Smooth muscle cell (in vitro differentiated cells): ENCODE data around the gene MRRF. TPM values are rescaled to one million over a fixed set of nuclear protein-coding genes. Genes with fewer than 3 reads are reported as not detected.
A peak's percentile ranks its signal among the peaks of the same experiment; 100 is the strongest.

Source experiments
- DNase-seq: peaks from one replicate; lab custom pipeline; 2025; ENCODE audit not compliant: unreplicated experiment; lab: John Stamatoyannopoulos, UW
- H2AFZ ChIP-seq: fragments of 200-600 bp; sonication (generic); 2 replicates; pipeline ENCODE4 v1.6.0; 2016; ENCODE audit warnings: antibody characterized with exemption, low read depth, mild to moderate bottlenecking
- H3F3A ChIP-seq: fragments of 200-600 bp; sonication (generic); 2 replicates; pipeline ENCODE4 v1.6.0; 2017; ENCODE audit warnings: antibody characterized with exemption, low read depth
- H3K27ac ChIP-seq: fragments of 200-600 bp; sonication (generic); 2 replicates; pipeline ENCODE4 v1.5.1; 2016; ENCODE audit warnings: low read depth, mild to moderate bottlenecking
- H3K27me3 ChIP-seq: fragments of 200-600 bp; sonication (generic); 2 replicates; pipeline ENCODE4 v1.6.1; 2016; ENCODE audit warnings: low read depth, mild to moderate bottlenecking
- H3K36me3 ChIP-seq: fragments of 200-600 bp; sonication (generic); 2 replicates; pipeline ENCODE4 v1.5.1; 2016; ENCODE audit warnings: low read depth
- H3K4me1 ChIP-seq: fragments of 200-600 bp; sonication (generic); 2 replicates; pipeline ENCODE4 v1.5.1; 2016; ENCODE audit warnings: low read depth
- H3K4me2 ChIP-seq: fragments of 200-600 bp; sonication (generic); 2 replicates; pipeline ENCODE4 v1.6.0; 2016; ENCODE audit warnings: mild to moderate bottlenecking
- H3K4me3 ChIP-seq: fragments of 200-600 bp; sonication (generic); 2 replicates; pipeline ENCODE4 v1.5.1; 2016; ENCODE audit warnings: mild to moderate bottlenecking
- H3K79me2 ChIP-seq: fragments of 200-600 bp; sonication (generic); 2 replicates; pipeline ENCODE4 v1.6.0; 2016; ENCODE audit warnings: low read depth, mild to moderate bottlenecking
- H3K9ac ChIP-seq: fragments of 200-600 bp; sonication (generic); 2 replicates; pipeline ENCODE4 v1.6.0; 2016; ENCODE audit warnings: low read depth
- H3K9me3 ChIP-seq: fragments of 200-600 bp; sonication (generic); replicated peaks from 2 replicates; pipeline ENCODE4 v1.5.1; 2016; ENCODE audit warnings: low read depth
- H4K20me1 ChIP-seq: fragments of 200-600 bp; sonication (generic); 2 replicates; pipeline ENCODE4 v1.6.0; 2016; ENCODE audit warnings: low read depth
- WGBS: methylation state at CpG from one replicate; pipeline ENCODE4 v1.1.7; 2016; ENCODE audit warnings: low lambda C conversion rate; 5-methylcytosine and 5-hydroxymethylcytosine counted together
- polyA plus RNA-seq: library from polyadenylated mRNA; unstranded; fragments of >200 nt; fragmentation: Nextera tagmentation; extraction: Ambion mirVana; gene quantifications from 2 replicates; pipeline ENCODE4 v1.2.1, GENCODE V29; 2016
- total RNA-seq: library from RNA; depleted of rRNA; stranded (reverse); fragments of >200 nt; gene quantifications from 2 replicates; pipeline ENCODE4 v1.2.3, GENCODE V29; 2014
- TF ChIP-seq, protein P1 (sequence below): fragments of 200-600 bp; sonication (generic); IDR thresholded peaks from 2 replicates; pipeline ENCODE4 v1.5.1; 2017; ENCODE audit warnings: borderline replicate concordance, mild to moderate bottlenecking, antibody characterized with exemption; ENCODE audit not compliant: insufficient read depth, poor library complexity, severe bottlenecking

MRRF gene
- total and polyA plus RNA-seq, 2 experiments from 2014 or later = 8.4 to 28.1 TPM

- WGBS = 26% methylated on average over 10 of the region's 14 CpGs
- Histone ChIP-seq H3F3A (no peaks in the 10 kb centered on the region), H3K4me3 (no peak overlapping the region), H3K27me3 (peaks cover 18% of the 10 kb centered on the region), H4K20me1 (no peaks in the 10 kb centered on the region), H3K4me2 (peak overlapping the region; percentile 77), H3K36me3 (no peaks in the 10 kb centered on the region), H3K4me1 (peaks cover 10% of the 10 kb centered on the region), H3K79me2 (no peaks in the 10 kb centered on the region), H3K27ac (no peak overlapping the region), H3K9me3 (no peaks in the 10 kb centered on the region), H3K9ac (no peak overlapping the region), H2AFZ (peak overlapping the region; percentile 62)
- TF ChIP-seq, protein P1, sequence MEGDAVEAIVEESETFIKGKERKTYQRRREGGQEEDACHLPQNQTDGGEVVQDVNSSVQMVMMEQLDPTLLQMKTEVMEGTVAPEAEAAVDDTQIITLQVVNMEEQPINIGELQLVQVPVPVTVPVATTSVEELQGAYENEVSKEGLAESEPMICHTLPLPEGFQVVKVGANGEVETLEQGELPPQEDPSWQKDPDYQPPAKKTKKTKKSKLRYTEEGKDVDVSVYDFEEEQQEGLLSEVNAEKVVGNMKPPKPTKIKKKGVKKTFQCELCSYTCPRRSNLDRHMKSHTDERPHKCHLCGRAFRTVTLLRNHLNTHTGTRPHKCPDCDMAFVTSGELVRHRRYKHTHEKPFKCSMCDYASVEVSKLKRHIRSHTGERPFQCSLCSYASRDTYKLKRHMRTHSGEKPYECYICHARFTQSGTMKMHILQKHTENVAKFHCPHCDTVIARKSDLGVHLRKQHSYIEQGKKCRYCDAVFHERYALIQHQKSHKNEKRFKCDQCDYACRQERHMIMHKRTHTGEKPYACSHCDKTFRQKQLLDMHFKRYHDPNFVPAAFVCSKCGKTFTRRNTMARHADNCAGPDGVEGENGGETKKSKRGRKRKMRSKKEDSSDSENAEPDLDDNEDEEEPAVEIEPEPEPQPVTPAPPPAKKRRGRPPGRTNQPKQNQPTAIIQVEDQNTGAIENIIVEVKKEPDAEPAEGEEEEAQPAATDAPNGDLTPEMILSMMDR = no peak
- no peak for DNase-seq
These were observed 110.3 kb downstream of the MRRF start for GRCh38 chr9:122374885-122375420.

DNA sequence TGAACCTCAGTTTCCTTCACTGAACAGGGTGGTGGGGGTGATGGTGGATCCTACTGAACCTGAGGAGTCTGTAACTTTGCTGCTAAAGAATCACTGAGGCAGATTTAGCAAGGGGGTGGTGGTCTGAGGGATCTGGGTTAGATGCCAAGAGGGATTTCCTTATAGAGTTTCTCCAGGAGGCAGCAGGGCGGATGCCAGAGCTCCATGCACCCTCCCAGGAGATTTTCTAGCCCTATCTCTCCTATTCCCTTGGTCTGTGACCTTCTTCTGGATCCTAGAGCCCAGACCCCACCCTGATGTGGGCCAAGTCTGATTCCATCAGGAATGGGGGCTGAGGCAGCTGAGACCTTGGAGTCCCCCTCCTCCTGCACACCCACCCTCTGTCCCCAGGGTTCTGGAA is 112.1 kb downstream of the MRRF start:
- Histone ChIP-seq H3K36me3 (no peaks in the 10 kb centered on the region), H3K9ac (no peak overlapping the region), H3F3A (no peaks in the 10 kb centered on the region), H4K20me1 (no peaks in the 10 kb centered on the region), H2AFZ (no peak overlapping the region), H3K79me2 (no peaks in the 10 kb centered on the region), H3K27me3 (peaks cover 2% of the 10 kb centered on the region), H3K9me3 (no peaks in the 10 kb centered on the region), H3K4me1 (peaks cover 10% of the 10 kb centered on the region), H3K4me2 (peak overlapping the region; percentile 12), H3K27ac (no peak overlapping the region), H3K4me3 (no peak overlapping the region)
- WGBS = 100% methylated on average over 1 of the region's 1 CpG
- no peak for DNase-seq
- TF ChIP-seq, protein P1 = no peak

GRCh38 chr9:122377241-122378164 is 112.8 kb downstream of the MRRF start:
- WGBS = 63% methylated on average over 24 of the region's 24 CpGs
- no peak for DNase-seq

More at GRCh38 chr9:122377241-122378164, 112.8 kb downstream of the MRRF start:
- no peak overlapping the region for H3K27ac ChIP-seq
- H3K36me3 ChIP-seq = no peaks in the 10 kb centered on the region
- no peaks in the 10 kb centered on the region for H3K79me2 ChIP-seq
- no peaks in the 10 kb centered on the region for H3F3A ChIP-seq
- H3K9ac ChIP-seq = no peak overlapping the region
- H3K4me2 ChIP-seq = peak overlapping the region; percentile 12
- no peak overlapping the region for H2AFZ ChIP-seq
- no peaks in the 10 kb centered on the region for H3K9me3 ChIP-seq
- TF ChIP-seq, protein P1 = no peak
- H3K4me1 ChIP-seq = peaks cover 10% of the 10 kb centered on the region
- no peaks in the 10 kb centered on the region for H3K27me3 ChIP-seq
- no peak overlapping the region for H3K4me3 ChIP-seq
- H4K20me1 ChIP-seq = no peaks in the 10 kb centered on the region
